ENCODE measurements around the gene NRP2. TPM values are rescaled to one million over a fixed set of nuclear protein-coding genes. Genes with fewer than 3 reads are reported as not detected.

Gene NRP2
- total RNA-seq, 1 experiment from 2014 or later: 1.2 TPM

DNA sequence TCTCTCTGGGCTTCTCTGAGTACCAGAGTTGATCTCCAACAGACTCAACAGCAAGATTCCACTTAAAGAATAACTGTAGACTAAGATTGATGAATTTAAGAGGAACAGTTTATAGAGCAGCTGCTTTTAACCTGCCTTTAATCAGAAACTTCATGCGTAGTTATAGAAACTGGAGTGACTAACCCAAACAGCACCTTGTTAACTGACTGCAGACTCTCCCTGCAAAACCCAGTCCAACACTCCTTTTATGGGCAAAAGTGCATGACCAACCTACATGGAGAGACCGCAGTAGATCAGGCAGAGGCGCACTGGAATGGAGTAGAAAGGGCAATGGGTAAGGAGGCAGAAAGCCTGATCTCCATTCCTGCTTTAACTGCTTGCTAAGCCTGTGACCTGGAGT is 110.6 kb downstream of the NRP2 start:
- Histone ChIP-seq H3K4me1 (ENCODE audit: control insufficient read depth in 1 of 2, insufficient read depth in 2 of 2, low read length in 2 of 2) (no peaks in the 10 kb centered on the region), H3K27ac (ENCODE audit: low read depth, low read length) (no peak overlapping the region), H3K9me3 (ENCODE audit: control insufficient read depth in 1 of 2, insufficient read depth in 1 of 2, low read depth in 1 of 2, low read length in 2 of 2) (no peaks in the 10 kb centered on the region), H3K9ac (ENCODE audit: low read length) (no peak overlapping the region), H3K4me2 (ENCODE audit: low read length) (no peak overlapping the region), H4K20me1 (ENCODE audit: insufficient read depth) (no peaks in the 10 kb centered on the region), H3K36me3 (ENCODE audit: control insufficient read depth in 1 of 2, insufficient read depth in 2 of 2, low read length in 2 of 2) (no peaks in the 10 kb centered on the region), H2AFZ (ENCODE audit: low read depth, low read length, poor library complexity, severe bottlenecking) (no peak overlapping the region), H3K4me3 (replicated peaks in 1 of 2; ENCODE audit: low read depth in 1 of 2, low read length in 2 of 2) (no peak overlapping the region), H3K79me2 (ENCODE audit: insufficient read depth, low read length) (no peaks in the 10 kb centered on the region), H3K9me2 (ENCODE audit: insufficient read depth) (no peaks in the 10 kb centered on the region), H3K27me3 (ENCODE audit: insufficient read depth, low read length) (peaks cover 18% of the 10 kb centered on the region; the same call in 1 of the 2 replicates)
- TF ChIP-seq, protein P1, sequence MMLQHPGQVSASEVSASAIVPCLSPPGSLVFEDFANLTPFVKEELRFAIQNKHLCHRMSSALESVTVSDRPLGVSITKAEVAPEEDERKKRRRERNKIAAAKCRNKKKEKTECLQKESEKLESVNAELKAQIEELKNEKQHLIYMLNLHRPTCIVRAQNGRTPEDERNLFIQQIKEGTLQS (IDR thresholded peaks at IDR 0.05): no peak
- TF ChIP-seq, protein P2, sequence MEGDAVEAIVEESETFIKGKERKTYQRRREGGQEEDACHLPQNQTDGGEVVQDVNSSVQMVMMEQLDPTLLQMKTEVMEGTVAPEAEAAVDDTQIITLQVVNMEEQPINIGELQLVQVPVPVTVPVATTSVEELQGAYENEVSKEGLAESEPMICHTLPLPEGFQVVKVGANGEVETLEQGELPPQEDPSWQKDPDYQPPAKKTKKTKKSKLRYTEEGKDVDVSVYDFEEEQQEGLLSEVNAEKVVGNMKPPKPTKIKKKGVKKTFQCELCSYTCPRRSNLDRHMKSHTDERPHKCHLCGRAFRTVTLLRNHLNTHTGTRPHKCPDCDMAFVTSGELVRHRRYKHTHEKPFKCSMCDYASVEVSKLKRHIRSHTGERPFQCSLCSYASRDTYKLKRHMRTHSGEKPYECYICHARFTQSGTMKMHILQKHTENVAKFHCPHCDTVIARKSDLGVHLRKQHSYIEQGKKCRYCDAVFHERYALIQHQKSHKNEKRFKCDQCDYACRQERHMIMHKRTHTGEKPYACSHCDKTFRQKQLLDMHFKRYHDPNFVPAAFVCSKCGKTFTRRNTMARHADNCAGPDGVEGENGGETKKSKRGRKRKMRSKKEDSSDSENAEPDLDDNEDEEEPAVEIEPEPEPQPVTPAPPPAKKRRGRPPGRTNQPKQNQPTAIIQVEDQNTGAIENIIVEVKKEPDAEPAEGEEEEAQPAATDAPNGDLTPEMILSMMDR (IDR thresholded peaks at IDR 0.05 in 2 of 3, conservative IDR thresholded peaks at IDR 0.05 in 1 of 3; ENCODE audit: borderline replicate concordance in 1 of 3, insufficient read depth in 1 of 3, low read depth in 2 of 3, low read length in 2 of 3): no peak
- TF ChIP-seq EGR1 (IDR thresholded peaks at IDR 0.05; ENCODE audit: low read depth): no peak
- no peak for TF ChIP-seq ZFX (IDR thresholded peaks at IDR 0.05)
- no peak for TF ChIP-seq ZNF274 (IDR thresholded peaks at IDR 0.05; ENCODE audit: low read depth, low read length)
- no peak for TF ChIP-seq EZH2phosphoT487 (IDR thresholded peaks at IDR 0.05; ENCODE audit: borderline replicate concordance)
- TF ChIP-seq SRF (IDR thresholded peaks at IDR 0.05; ENCODE audit: low read depth): no peak
- TF ChIP-seq SP1 (IDR thresholded peaks at IDR 0.05; ENCODE audit: low read depth): no peak
- TF ChIP-seq RAD21 (IDR thresholded peaks at IDR 0.05; ENCODE audit: low read depth): no peak
- TF ChIP-seq, protein P3, sequence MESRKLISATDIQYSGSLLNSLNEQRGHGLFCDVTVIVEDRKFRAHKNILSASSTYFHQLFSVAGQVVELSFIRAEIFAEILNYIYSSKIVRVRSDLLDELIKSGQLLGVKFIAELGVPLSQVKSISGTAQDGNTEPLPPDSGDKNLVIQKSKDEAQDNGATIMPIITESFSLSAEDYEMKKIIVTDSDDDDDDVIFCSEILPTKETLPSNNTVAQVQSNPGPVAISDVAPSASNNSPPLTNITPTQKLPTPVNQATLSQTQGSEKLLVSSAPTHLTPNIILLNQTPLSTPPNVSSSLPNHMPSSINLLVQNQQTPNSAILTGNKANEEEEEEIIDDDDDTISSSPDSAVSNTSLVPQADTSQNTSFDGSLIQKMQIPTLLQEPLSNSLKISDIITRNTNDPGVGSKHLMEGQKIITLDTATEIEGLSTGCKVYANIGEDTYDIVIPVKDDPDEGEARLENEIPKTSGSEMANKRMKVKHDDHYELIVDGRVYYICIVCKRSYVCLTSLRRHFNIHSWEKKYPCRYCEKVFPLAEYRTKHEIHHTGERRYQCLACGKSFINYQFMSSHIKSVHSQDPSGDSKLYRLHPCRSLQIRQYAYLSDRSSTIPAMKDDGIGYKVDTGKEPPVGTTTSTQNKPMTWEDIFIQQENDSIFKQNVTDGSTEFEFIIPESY (IDR thresholded peaks at IDR 0.05; ENCODE audit: extremely low read depth, insufficient replicate concordance, low read length): no peak
- TF ChIP-seq ELF1 (IDR thresholded peaks at IDR 0.05; ENCODE audit: borderline replicate concordance, low read depth): no peak
- no peak for TF ChIP-seq FOSL1 (IDR thresholded peaks at IDR 0.05; ENCODE audit: low read depth)
- no peak for TF ChIP-seq CBX3 (IDR thresholded peaks at IDR 0.05; ENCODE audit: low read depth)
- TF ChIP-seq POLR2AphosphoS5 (IDR thresholded peaks at IDR 0.05; ENCODE audit: low read depth, low read length): no peak
- no peak for TF ChIP-seq POLR2A (IDR thresholded peaks at IDR 0.05; ENCODE audit: borderline replicate concordance, extremely low read depth, insufficient read depth, insufficient read length)
- no peak for TF ChIP-seq SIN3A (IDR thresholded peaks at IDR 0.05; ENCODE audit: low read depth)
- no peak for TF ChIP-seq YY1 (IDR thresholded peaks at IDR 0.05; ENCODE audit: extremely low read depth, insufficient replicate concordance, low read depth, low read length)
- TF ChIP-seq, protein P4, sequence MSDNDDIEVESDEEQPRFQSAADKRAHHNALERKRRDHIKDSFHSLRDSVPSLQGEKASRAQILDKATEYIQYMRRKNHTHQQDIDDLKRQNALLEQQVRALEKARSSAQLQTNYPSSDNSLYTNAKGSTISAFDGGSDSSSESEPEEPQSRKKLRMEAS (IDR thresholded peaks at IDR 0.05): no peak
- no peak for TF ChIP-seq EZH2 (IDR thresholded peaks at IDR 0.05)
- TF ChIP-seq CEBPB (IDR thresholded peaks at IDR 0.05; ENCODE audit: low read depth): no peak
- POLR2A ChIA-PET: no interaction called here
- CTCF ChIA-PET: no interaction called here
- ATAC-seq: no peak
- no TSS peak for BruUV-seq (replicated peaks)
- RAD21 ChIA-PET (ENCODE audit: low non-redundant PET in 1 of 2, low total read pairs in 2 of 2, uncharacterized antibody in 2 of 2, unreplicated experiment in 2 of 2): no interaction called here
- intact Hi-C loops (cut with micrococcal nuclease): no loop called here
- DNase-seq (ENCODE audit: low read depth, low spot score): no peak

Data from HCT116 (cell line).